ENCODE measurements around the gene EIF2S3.
"Not testable (repeated sequence)": the region's sequence is repeated elsewhere in the genome, so short reads cannot be mapped to it uniquely, and the experiment has no call there.

The EIF2S3 gene

DNA sequence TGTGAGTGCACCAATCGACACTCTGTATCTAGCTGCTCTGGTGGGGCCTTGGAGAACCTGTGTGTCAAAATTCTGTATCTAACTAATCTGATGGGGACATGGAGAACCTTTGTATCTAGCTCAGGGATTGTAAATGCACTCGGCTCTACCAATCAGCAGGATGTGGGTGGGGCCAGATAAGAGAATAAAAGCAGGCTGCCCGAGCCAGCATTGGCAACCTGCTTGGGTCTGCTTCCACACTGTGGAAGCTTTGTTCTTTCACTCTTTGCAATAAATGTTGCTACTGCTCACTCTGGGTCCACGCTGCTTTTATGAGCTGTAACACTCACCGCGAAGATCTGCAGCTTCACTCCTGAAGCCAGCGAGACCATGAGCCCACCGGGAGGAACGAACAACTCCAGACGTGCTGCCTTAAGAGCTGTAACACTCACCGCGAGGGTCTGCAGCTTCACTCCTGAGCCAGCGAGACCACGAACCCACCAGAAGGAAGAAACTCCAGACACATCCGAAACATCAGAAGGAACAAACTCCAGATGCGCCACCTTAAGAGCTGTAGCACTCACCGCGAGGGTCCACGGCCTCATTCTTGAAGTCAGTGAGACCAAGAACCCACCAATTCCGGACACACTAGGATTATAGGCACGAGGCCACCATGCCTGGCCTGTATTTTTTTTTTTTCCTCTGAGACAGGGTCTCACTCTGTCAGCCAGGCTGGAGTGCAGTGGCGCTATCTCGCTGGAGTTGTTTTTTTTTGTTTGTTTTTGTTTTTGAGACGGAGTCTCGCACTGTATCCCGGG is 4.0 kb upstream of the EIF2S3 start:
- not testable (repeated sequence) for DNase-seq

DNA sequence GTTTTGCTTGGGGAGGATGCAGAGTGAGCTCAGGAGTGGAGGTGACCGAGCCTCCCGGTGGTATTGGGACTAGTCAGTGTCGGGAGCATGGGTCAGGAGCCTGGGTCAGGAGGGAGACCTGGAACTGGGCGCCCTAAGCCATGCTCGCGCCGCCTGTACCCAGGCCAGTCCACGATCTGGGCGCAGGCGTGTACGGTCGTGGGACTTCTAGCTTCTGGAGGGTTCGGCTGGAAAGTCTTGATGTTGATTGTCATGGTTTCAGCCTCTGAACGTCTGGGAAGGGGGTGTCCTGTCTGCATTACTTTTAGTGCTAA is 244 bp downstream of the EIF2S3 start:
- no peak for DNase-seq

DNA sequence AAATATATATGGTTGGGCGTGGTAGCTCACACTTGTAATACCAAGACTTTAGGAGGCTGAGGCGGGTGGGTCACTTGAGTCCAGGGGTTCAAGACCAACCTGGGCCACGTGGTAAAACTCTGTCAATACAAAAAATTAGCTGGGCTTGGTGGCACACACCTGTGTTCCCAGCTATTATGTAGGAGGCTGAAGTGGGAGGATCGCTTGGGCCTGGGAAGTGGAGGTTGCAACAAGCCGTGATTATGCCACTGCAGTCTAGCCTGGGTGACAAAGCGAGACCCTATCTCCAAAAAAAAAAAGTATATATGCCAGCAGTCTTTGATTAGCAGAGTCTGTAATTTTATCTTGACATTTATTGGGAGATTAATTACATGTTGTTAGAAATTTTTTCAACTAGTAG is 8.7 kb downstream of the EIF2S3 start:
- DNase-seq: no peak

DNA sequence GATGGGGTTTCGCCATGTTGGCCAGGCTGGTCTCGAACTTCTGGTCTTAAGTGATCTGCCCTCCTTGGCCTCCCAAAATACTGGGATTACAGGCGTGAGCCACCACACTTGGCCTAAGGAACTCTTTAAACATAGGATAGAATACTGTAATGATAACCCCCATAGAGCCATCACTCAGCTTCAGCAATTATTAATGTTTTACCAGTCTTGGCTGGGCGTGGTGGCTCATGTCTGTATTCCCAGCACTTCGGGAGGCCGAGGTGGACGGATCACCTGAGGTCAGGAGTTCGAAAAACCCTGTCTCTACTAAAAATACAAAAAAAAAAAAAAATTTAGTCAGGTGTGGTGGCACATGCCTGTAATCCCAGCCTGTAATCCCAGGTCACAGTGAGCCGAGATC is 15.1 kb downstream of the EIF2S3 start:
- no peak for DNase-seq

- no peak for DNase-seq
These were observed 24.7 kb downstream of the EIF2S3 start for GRCh38 chrX:24079411-24079810.

DNA sequence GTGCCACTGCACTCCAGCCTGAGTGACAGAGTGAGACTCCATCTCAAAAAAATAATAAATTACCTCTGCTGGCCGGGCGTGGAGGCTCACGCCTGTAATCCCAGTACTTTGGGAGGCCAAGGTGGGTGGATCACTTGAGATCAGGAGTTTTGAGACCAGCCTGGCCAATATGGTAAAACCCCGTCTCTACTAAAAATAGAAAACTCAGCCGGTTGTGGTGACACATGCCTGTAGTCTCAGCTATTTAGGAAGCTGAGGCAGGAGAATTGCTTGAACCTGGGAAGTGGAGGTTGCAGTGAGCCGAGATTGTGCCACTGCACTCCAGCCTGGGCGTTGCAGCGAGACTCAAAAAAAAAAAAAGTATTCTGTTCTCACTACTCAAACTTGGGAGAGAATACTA is 25.5 kb downstream of the EIF2S3 start:
- not testable (repeated sequence) for DNase-seq

DNA sequence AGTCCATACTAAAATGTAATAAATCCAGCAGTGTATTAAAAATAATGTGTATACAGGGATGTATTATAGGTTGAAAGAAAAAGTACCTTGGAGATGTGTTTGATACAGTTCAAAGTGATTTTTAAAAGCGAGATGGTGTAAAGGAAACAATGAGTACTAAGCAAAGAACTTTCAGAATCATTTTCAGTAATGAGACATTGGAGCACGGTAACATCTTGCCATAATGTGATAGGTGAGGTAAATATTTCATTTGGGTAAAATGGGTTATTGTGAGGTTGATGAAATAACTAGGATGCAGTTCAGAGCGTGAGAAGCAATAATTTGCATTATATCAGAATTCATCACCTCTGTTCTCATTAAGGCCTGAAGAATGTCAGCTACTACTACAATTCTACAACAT is 25.9 kb downstream of the EIF2S3 start:
- DNase-seq: no peak

- peak; percentile 25 for DNase-seq
These were observed 27.0 kb downstream of the EIF2S3 start for GRCh38 chrX:24081661-24082154.

DNA sequence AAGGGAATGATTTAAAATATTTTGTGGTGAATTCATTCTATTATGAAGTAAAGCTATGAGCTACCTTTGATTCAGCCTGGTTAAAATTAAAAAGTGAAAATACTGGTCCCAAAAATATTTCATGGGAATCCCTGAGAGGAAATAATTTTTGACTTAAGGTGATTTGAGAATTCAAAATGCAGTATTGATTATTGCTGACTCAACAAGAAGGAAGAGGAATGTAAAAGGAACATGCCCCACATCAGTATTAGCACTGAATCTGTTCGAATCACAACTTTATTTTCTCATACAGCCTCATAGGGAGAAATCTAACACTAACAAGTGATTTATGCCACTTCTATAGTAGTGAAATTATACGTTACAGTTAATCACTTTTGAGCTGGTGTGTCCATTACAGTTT is 27.7 kb downstream of the EIF2S3 start:
- no peak for DNase-seq

GRCh38 chrX:24085101-24085500 is 30.3 kb downstream of the EIF2S3 start:
- no peak for DNase-seq

DNA sequence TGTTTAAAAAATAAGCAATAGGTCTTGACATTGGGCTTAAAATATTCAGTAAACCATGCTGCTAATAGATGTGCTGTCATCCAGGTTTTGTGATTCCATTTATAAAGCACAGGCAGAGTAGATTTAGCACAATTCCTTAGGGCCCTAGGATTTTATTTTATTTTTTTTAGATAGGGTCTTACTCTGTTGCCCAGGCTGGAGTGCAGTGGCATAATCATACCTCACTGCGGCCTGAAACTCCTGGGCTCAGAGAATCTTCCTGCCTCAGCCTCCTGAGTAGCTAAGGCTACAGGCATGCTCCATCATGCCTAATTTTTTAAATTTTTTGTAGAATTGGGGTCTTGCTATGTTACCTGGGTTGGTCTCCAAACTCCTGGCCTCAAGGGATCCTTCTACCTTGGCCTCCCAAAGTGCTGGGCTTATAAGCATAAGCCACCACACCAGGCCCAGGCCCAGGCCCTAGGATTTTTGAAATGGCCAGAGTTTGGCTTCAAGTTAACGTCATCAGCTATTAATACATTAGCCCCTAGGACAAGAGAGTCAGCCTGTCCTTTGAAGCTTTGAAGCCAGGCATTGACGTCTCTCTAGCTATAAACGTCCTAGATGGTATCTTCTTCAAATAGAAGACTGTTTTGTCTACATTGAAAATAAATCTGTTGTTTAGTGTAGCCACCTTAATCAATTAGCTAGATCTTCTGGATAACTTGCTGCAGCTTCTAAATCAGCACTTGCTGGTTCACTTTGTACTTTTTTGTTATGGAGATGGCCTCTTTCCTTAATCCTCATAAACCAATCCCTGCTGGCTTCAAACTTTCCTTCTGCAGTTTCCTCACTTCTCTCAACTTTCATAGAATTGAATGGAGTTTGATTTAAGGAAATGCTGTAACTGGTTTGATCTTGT is 35.8 kb downstream of the EIF2S3 start:
- DNase-seq: no peak

DNA sequence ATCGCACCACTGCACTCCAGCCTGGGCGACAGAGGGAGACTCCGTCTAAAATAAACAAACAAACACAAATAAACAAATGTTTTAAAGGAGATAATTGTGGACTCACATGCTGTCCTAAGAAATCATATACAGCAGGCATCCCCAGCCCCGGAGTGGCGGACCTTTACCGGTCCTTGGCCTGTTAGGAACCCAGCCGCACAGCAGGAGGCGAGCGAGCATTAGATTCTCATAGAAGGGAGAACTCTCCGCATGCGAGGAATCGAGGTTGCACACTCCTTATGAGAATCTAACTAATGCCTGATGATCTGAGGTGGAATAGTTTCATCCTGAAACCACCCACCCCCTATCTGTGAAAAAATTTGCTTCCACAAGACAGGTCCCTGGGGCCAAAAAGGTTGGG is 39.0 kb downstream of the EIF2S3 start:
- no peak for DNase-seq

GRCh38 chrX:24097741-24098260 is 43.0 kb downstream of the EIF2S3 start:
- DNase-seq: no peak

GRCh38 chrX:24098932-24099331 is 44.2 kb downstream of the EIF2S3 start:
- DNase-seq: no peak

DNA sequence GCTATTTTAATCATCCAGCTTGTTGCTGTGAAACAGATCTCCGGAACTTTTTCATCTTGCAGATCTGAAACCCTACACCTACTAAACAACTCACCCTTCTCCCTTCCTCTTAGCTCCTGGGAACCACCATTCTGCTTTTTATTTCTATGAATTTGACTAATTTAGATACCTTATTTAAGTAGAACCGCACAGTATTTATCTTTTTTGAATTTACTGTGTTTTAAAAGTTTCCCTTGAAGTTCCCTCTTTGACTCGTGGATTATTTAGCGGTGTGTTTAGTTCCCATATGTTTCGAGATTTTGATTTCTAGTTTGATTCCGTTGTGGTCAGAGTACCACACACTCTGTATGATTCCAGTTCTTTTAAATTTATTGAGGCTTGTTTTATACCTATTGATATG is 44.6 kb downstream of the EIF2S3 start:
- no peak for DNase-seq

DNA sequence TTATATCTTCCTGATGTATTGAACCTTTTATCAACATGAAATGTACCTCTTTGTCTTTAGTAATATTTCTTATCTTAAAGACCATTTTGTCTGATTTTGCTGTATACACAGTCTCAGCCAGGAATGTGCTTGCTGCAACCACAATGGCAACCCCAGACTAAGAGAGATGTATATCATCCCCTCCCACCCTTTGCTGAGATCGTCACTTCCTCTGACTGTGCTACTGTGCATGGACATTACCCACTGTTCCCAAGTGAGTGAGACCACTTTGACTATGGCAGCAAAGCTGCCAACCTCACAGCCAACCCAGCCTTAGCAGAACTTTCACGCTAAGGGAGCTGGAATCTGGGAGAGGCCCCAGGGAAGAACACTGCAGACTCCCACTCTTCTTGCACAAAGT is 46.0 kb downstream of the EIF2S3 start:
- DNase-seq: no peak

DNA sequence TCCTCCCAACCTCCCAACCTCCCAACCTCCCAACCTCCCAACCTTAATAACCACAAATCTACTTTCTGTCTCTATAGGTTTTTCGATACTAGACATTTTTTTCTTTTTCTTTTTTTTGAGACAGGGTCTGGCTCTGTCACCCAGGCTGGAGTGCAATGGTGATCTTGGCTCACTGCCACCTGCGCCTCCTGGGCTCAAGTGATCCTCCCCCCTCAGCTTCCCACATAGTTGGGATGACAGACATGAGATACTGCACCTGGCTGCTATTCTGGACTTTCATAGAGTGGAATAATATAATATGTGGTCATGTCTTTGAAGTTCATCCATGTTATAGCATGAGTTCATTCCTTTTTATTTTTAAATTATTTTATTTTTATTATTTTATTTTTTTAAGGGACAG is 55.3 kb downstream of the EIF2S3 start:
- DNase-seq: no peak

- no peak for DNase-seq
These were observed 58.4 kb downstream of the EIF2S3 start for GRCh38 chrX:24113181-24113580.

DNA sequence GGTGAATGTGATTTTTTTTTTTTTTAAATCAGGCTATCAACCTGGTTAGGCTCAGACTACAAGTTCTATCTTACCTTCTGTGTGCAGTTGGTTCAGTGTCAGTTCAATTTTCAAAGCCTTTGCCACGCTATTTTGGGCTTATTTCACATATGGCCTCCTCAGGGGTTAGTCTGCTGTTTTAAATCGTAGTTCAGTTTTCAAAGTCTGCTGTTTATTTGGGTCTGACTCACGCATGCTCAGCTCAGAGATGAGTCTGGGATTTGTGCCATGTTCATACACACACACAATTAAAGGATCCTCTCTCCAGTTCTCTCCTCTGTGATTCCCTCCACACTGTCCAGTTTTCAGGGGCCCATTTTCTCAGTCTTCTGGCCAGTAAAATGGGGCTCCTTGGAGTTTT is 62.5 kb downstream of the EIF2S3 start:
- DNase-seq: no peak

DNA sequence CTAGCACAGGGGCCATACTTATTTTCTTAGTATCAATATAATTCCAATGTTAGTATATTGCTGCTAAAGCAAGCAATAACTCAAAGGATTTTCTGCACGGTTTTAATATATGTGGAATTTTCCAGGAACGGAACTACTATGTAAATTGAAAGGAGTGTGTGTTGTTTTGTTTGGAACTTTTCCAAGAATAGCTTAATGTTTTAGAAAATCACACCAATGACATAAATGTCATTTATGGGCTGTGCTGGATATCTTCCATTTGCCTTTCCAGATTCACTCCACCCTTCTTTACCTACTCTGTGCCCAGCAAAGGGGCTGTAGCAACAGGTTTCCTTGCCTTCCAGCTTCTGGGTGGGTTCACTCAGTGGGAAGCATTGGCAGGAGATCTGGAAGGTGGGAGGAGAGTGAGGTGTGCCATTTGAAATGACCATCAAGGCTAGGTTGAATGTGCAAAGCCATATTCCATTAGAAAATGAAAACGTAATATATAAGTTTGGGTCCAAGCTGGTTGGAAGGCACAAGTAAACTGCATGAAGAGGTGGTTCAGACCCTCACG is 69.6 kb downstream of the EIF2S3 start:
- DNase-seq: no peak

GRCh38 chrX:24125028-24125612 is 70.4 kb downstream of the EIF2S3 start:
- no peak for DNase-seq

Measured in effector CD4-positive, alpha-beta T cell (primary cell).